Testis (tissue), 3 donors: Measurements from ENCODE around the gene KLK7. TPM values are rescaled to one million over a fixed set of nuclear protein-coding genes. Genes with fewer than 3 reads are reported as not detected.

Source experiments
- DNase-seq: peaks from one replicate; pipeline ENCODE4 v3.0.0-alpha.2; 2019
- H3K27ac ChIP-seq, 2 donors: fragments of 200-600 bp; sonication (generic); one replicate each; pipeline ENCODE4 v1.5.1; 2019
- H3K27me3 ChIP-seq: fragments of 200-600 bp; sonication (generic); one replicate; pipeline ENCODE4 v1.5.1; 2019
- H3K36me3 ChIP-seq: fragments of 200-600 bp; sonication (generic); one replicate; pipeline ENCODE4 v1.5.1; 2017; ENCODE audit warnings: low read depth; ENCODE audit errors: missing control alignments
- H3K4me1 ChIP-seq: fragments of 200-600 bp; sonication (generic); one replicate; pipeline ENCODE4 v1.5.1; 2019
- H3K4me3 ChIP-seq, 2 donors: fragments of 200-600 bp; sonication (generic); one replicate each; pipeline ENCODE4 v1.5.1; 2017 to 2019
- H3K9me3 ChIP-seq: fragments of 200-600 bp; sonication (generic); one replicate; pipeline ENCODE4 v1.5.1; 2017
- CTCF ChIP-seq, 3 experiments: fragments of 450-650 bp in 2 of 3; fragments of 200-600 bp in 1 of 3; sonication (generic) in 1 of 3; IDR thresholded peaks; one replicate each; pipeline ENCODE4 v1.5.1; 2016 to 2019; ENCODE audit warnings: antibody characterized with exemption in 3 of 3, mild to moderate bottlenecking in 2 of 3, moderate library complexity in 1 of 3
- POLR2A ChIP-seq: fragments of 450-650 bp; IDR thresholded peaks from one replicate; pipeline ENCODE4 v1.6.1; 2017; ENCODE audit warnings: antibody characterized with exemption, mild to moderate bottlenecking, moderate library complexity
- WGBS, 2 donors: methylation state at CpG; one replicate each; pipeline ENCODE4 v1.1.5; 2018; 5-methylcytosine and 5-hydroxymethylcytosine counted together
- intact Hi-C: fragments of 100-400 bp; cut with DNase I; formaldehyde crosslinking; loops from one replicate; pipeline ENCODE4 v1.15.1; 2023; ENCODE audit warnings: low total_unique reads
- polyA plus RNA-seq: library from polyadenylated mRNA; stranded (reverse); fragments of 350-450 nt; fragmentation: Illumina TruSeq; extraction: RNeasy Lipid Tissue Mini Kit (QIAGEN cat#74804); gene quantifications from one replicate; pipeline ENCODE4 v1.2.3, GENCODE V29; 2014; ENCODE audit warnings: low read depth, low replicate concordance; ENCODE audit not compliant: insufficient read depth
- total RNA-seq, 2 donors: library from RNA; depleted of rRNA; stranded (reverse); fragments of >200 nt; gene quantifications; one replicate each; pipeline ENCODE4 v1.2.3, GENCODE V29; 2016

KLK7 gene
- total and polyA plus RNA-seq, 3 donors from 2014 or later, result 0.45 to 0.93 (median 0.71) TPM

GRCh38 chr19:50967929-50968715 is 15.6 kb downstream of the KLK7 start:
- DNase-seq, result no peak
- Histone ChIP-seq H3K36me3 (no peaks in the 10 kb centered on the region), H3K27me3 (no peaks in the 10 kb centered on the region), H3K9me3 (no peaks in the 10 kb centered on the region), H3K27ac (no peak overlapping the region), H3K4me1 (peaks cover 7% of the 10 kb centered on the region), H3K4me3 (no peak overlapping the region)
- intact Hi-C loops, result no loop called here
- 47 to 55% methylated on average over 15 to 20 of the region's 20 CpGs for WGBS, 2 donors
- TF ChIP-seq CTCF (IDR thresholded peaks at IDR 0.05) (no peak), POLR2A (no peak)

GRCh38 chr19:50964266-50964665 is 19.5 kb downstream of the KLK7 start:
- Histone ChIP-seq H3K27me3 (no peaks in the 10 kb centered on the region), H3K4me3 (no peak overlapping the region), H3K4me1 (peaks cover 7% of the 10 kb centered on the region), H3K27ac (no peak overlapping the region), H3K36me3 (no peaks in the 10 kb centered on the region), H3K9me3 (no peaks in the 10 kb centered on the region)
- TF ChIP-seq CTCF (IDR thresholded peaks at IDR 0.05), result no peak
- TF ChIP-seq POLR2A, result no peak
- WGBS, 2 donors, result 86 to 90% methylated on average over 3 of the region's 3 CpGs
- DNase-seq, result no peak
- intact Hi-C loops, result no loop called here

GRCh38 chr19:50963381-50963780 is 20.3 kb downstream of the KLK7 start:
- H3K36me3 ChIP-seq, result no peaks in the 10 kb centered on the region
- no peak for DNase-seq
- WGBS, 2 donors, result 87 to 98% methylated on average over 6 of the region's 6 CpGs
- intact Hi-C loops, result no loop called here
- no peaks in the 10 kb centered on the region for H3K9me3 ChIP-seq
- no peak overlapping the region for H3K4me3 ChIP-seq
- no peak overlapping the region for H3K27ac ChIP-seq
- H3K4me1 ChIP-seq, result peaks cover 1% of the 10 kb centered on the region
- H3K27me3 ChIP-seq, result no peaks in the 10 kb centered on the region
- no peak for TF ChIP-seq CTCF (IDR thresholded peaks at IDR 0.05)

- intact Hi-C loops, result no loop called here
- no peaks in the 10 kb centered on the region for H3K27me3 ChIP-seq
- H3K27ac ChIP-seq, result no peak overlapping the region
Observed at GRCh38 chr19:50962245-50962644, 21.5 kb downstream of the KLK7 start.

More at GRCh38 chr19:50962245-50962644, 21.5 kb downstream of the KLK7 start:
- Histone ChIP-seq H3K4me1 (no peaks in the 10 kb centered on the region), H3K36me3 (no peaks in the 10 kb centered on the region), H3K9me3 (no peaks in the 10 kb centered on the region), H3K4me3 (no peak overlapping the region)
- peak; percentile 16 for DNase-seq
- WGBS, 2 donors, result 91 to 96% methylated on average over 1 of the region's 1 CpG
- no peak for TF ChIP-seq CTCF (IDR thresholded peaks at IDR 0.05)
- TF ChIP-seq POLR2A, result no peak
